Suppressor macrophage treated with lipopolysaccharide for 1 hour (primary cell): ENCODE results near the gene CCL13.

ENCODE experiments used
- DNase-seq, 3 donors: peaks; one replicate each; pipeline ENCODE4 v3.0.0-alpha.2; 2020 to 2022

The CCL13 gene

GRCh38 chr17:34364751-34365150 lies 8.5 kb downstream of the CCL13 start:
- no peak for DNase-seq

GRCh38 chr17:34365340-34365739 lies 9.1 kb downstream of the CCL13 start:
- DNase-seq = no peak

GRCh38 chr17:34366010-34366409 lies 9.7 kb downstream of the CCL13 start:
- DNase-seq = peak; percentile 93 to 94 (median 94)

- DNase-seq = peak in 2 of 3 donors; percentile 54 to 63
Measured at GRCh38 chr17:34366529-34367107, 10.3 kb downstream of the CCL13 start.

- no peak for DNase-seq
Measured at GRCh38 chr17:34367486-34368195, 11.4 kb downstream of the CCL13 start.

- peak in 1 of 3 donors; percentile 82 for DNase-seq
Measured at GRCh38 chr17:34368196-34368945, 12.1 kb downstream of the CCL13 start.

- peak in 2 of 3 donors; percentile 75 to 76 for DNase-seq
Measured at GRCh38 chr17:34368946-34369500, 12.7 kb downstream of the CCL13 start.

- DNase-seq = no peak
Measured at GRCh38 chr17:34369571-34369970, 13.3 kb downstream of the CCL13 start.

- peak; percentile 46 to 68 (median 61) for DNase-seq
Measured at GRCh38 chr17:34370376-34370996, 14.2 kb downstream of the CCL13 start.

- DNase-seq = peak; percentile 62 to 80 (median 71)
Measured at GRCh38 chr17:34370997-34371395, 14.7 kb downstream of the CCL13 start.

- DNase-seq = peak in 2 of 3 donors; percentile 56 to 65
Measured at GRCh38 chr17:34371405-34372100, 15.3 kb downstream of the CCL13 start.

GRCh38 chr17:34374457-34374856 lies 18.2 kb downstream of the CCL13 start:
- no peak for DNase-seq

- peak in 1 of 3 donors; percentile 59 for DNase-seq
Measured at GRCh38 chr17:34375426-34375997, 19.2 kb downstream of the CCL13 start.

GRCh38 chr17:34377078-34377823 lies 21.0 kb downstream of the CCL13 start:
- peak; percentile 54 to 75 (median 62) for DNase-seq

- DNase-seq = peak; percentile 75 to 86 (median 82)
Measured at GRCh38 chr17:34378664-34379101, 22.4 kb downstream of the CCL13 start.

- no peak for DNase-seq
Measured at GRCh38 chr17:34379868-34380267, 23.6 kb downstream of the CCL13 start.

GRCh38 chr17:34382621-34383124 lies 26.4 kb downstream of the CCL13 start:
- peak; percentile 50 to 61 (median 54) for DNase-seq

GRCh38 chr17:34383216-34383615 lies 26.9 kb downstream of the CCL13 start:
- DNase-seq = no peak

- peak in 1 of 3 donors; percentile 34 for DNase-seq
Measured at GRCh38 chr17:34384271-34384670, 28.0 kb downstream of the CCL13 start.

- DNase-seq = no peak
Measured at GRCh38 chr17:34384822-34385605, 28.7 kb downstream of the CCL13 start.
